NCI-H510A treated with DMSO at 0.1 percent for 48 hours (cell line): ENCODE data around the gene MKNK1.

ENCODE experiments used
- DNase-seq: peaks from one replicate; lab custom pipeline; 2025; lab: John Stamatoyannopoulos, UW

The MKNK1 gene

GRCh38 chr1:46538147-46538546 is 65.9 kb downstream of the MKNK1 start:
- DNase-seq, result no peak

GRCh38 chr1:46537651-46538050 is 66.4 kb downstream of the MKNK1 start:
- no peak for DNase-seq

DNA sequence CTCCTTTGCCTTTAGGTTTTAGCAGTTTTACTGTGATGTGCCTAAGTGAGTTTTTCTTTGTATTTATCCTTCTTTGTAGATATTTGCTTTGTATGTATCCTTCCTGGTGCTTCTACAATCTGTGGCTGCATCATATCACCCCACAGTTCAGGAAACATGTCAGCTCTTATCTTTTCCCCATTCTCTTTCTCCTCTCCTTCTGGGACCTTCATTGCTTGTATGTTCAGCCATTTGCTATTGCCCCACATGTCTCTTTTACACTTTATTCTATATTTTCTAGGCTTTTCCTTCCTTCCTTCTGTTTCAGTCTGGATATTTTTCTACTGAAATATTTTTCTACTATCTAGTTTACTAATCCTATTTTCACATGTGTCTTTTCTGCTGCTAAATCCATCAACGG is 67.5 kb downstream of the MKNK1 start:
- no peak for DNase-seq

DNA sequence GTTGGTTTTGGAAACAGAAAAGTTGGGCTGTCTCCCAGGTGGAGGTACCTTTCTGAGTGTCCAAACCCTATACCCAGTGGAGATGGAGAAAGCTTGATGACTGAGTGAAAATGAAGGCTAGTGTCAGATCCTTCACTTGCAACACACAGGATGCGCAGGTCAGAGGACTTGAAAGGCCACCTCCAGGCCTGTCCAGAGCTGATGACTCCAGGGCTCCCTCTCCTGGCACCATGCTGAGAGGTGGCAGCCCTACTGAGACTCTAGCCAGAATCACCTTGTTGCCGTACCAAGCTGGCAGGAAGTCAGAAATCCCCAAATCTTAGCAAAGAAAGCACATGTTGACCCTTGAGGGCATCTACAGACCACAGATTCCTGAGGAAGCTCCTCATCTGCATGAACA is 69.0 kb downstream of the MKNK1 start:
- DNase-seq, result peak; percentile 47

- no peak for DNase-seq
Observed at GRCh38 chr1:46533179-46533864, 70.7 kb downstream of the MKNK1 start.

GRCh38 chr1:46532498-46533178 is 71.4 kb downstream of the MKNK1 start:
- peak; percentile 27 for DNase-seq

GRCh38 chr1:46532095-46532494 is 72.0 kb downstream of the MKNK1 start:
- DNase-seq, result no peak

GRCh38 chr1:46530791-46531409 is 73.2 kb downstream of the MKNK1 start:
- DNase-seq, result no peak

- DNase-seq, result no peak
Observed at GRCh38 chr1:46530311-46530710, 73.8 kb downstream of the MKNK1 start.

- no peak for DNase-seq
Observed at GRCh38 chr1:46529031-46529630, 74.9 kb downstream of the MKNK1 start.

DNA sequence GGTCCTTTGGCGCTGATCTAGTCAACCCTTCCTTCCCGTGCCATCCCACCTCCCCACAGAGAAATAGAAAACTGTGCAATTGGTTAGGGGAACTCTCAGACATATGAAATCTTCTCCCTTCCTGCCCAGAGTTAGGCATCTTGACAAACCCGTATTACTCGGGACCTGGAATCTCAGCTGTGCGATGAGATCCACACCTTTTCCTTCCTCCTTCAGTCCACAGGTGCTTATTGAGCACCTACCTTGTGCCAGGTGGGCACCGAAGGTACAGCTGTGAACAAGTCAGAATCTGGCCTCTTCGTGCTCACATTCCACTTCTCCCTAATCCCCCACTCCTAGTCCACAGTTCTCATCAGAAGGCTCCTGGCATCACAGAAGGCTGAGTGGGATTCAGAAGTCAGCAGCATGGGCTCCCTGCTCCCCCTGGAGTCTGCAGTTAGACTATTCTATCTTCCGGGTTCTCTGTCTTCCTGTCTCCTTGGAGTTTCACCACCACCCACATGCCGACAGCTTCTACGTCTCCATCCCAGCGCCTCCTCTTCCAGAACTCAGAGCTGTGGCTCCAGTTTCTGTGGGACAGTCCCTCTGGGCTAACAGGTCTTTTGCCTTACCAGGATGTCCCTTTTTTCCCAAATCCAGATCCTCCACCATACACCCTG is 75.6 kb downstream of the MKNK1 start:
- DNase-seq, result no peak

GRCh38 chr1:46527474-46528296 is 76.4 kb downstream of the MKNK1 start:
- DNase-seq, result peak; percentile 70

DNA sequence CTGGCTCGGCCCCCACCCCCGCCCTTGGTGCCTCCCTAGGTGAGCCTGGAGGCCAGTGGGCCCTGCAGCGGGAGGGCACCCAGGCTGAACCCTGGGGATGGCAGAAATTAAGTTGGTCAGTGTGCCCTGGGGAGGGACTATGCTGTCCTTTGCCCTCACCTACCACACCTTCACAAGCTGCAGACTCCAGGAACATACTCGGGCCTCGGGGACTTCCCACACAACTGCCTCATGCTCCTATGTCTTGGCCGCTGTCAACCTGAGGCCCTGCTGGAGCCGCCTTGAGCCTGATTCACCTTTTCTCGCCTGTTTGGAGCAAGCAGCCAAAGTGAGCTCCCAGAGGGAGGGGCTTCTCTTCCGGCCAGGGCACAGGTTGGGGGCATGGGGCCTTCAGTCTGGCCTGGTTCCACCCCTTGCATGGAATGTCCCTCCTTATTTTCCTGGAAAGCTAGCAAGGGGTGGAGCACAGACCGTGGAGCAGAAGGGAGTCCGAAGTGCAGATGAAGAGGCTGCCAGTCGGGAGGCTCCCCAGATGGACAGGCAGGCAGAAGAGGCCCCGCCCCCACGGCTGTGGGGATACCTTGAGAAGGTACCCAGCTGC is 77.3 kb downstream of the MKNK1 start:
- DNase-seq, result no peak

GRCh38 chr1:46526013-46526690 is 77.9 kb downstream of the MKNK1 start:
- no peak for DNase-seq

GRCh38 chr1:46525253-46525983 is 78.7 kb downstream of the MKNK1 start:
- DNase-seq, result no peak

DNA sequence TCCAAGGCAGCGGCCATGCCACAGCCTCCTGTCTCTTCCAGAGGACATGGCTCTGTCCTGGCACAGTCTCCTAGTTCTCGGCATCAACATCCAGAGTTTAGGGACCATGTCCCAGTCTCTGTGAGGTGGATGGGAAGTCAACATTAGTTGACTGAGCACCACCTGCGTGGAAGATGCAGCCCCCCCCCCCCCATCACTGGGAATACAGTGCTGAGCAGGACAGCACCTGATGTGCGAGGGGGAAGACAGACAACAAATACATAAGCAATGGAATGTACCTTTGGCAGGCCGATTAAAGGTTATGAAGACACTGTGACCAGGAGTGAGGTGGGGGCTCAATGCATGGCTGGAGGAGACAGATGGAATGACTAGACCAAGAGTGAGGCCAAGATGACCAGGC is 79.2 kb downstream of the MKNK1 start:
- no peak for DNase-seq

GRCh38 chr1:46523496-46524353 is 80.3 kb downstream of the MKNK1 start:
- DNase-seq, result peak; percentile 34

DNA sequence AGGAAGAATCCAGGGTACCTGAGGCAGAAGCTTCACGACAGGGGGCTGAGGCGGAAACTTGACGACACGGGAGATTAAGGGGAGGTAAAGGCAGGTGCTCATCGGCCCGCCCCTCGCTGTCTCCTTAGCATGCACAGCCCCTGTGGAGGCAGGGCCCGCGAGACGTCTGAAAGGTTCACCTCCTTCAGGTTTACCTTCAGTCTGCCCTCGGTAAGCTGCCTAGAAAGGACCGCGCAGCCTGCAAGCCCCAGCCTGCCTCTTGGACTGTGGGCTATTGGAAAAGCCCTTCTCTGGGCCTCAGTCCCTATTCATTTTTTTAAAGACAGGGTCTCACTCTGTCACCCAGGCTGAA is 81.1 kb downstream of the MKNK1 start:
- no peak for DNase-seq
